K562 (cell line): ENCODE data around the gene ANAPC16. TPM values are rescaled to one million over a fixed set of nuclear protein-coding genes. Genes with fewer than 3 reads are reported as not detected.

ENCODE experiments used
- CBX2 ChIP-seq: fragments of 200-600 bp; sonication (generic); IDR thresholded peaks from one replicate; pipeline ENCODE4 v1.6.1; 2012; ENCODE audit warnings: mild to moderate bottlenecking, low read length, inconsistent platforms; ENCODE audit not compliant: insufficient read depth, poor library complexity, severe bottlenecking
- CHD4 ChIP-seq: fragments of 200-600 bp; sonication (generic); IDR thresholded peaks from 3 replicates; pipeline ENCODE4 v1.6.1; 2012; ENCODE audit warnings: low read depth, mild to moderate bottlenecking, mixed read lengths, low read length, inconsistent platforms; ENCODE audit not compliant: insufficient read depth, insufficient replicate concordance, poor library complexity, severe bottlenecking
- E2F5 ChIP-seq: sonication (generic); formaldehyde crosslinking; IDR thresholded peaks from 2 replicates; pipeline ENCODE4 v1.8.0; 2022; ENCODE audit warnings: mild to moderate bottlenecking, missing genetic modification reagents
- IFI16 ChIP-seq: fragments of 250-450 bp; sonication (Bioruptor Pico); IDR thresholded peaks from 2 replicates; pipeline ENCODE4 v2.1.2; 2022; ENCODE audit warnings: mild to moderate bottlenecking, inconsistent platforms
- KAT2B ChIP-seq: IDR thresholded peaks from one replicate; pipeline ENCODE4 v1.6.1; 2012; ENCODE audit warnings: low read depth, mild to moderate bottlenecking, control low read depth, inconsistent platforms, low read length, moderate library complexity
- NBN ChIP-seq: fragments of 450-650 bp; IDR thresholded peaks from 2 replicates; pipeline ENCODE4 v1.6.1; 2016; ENCODE audit warnings: low read depth, mild to moderate bottlenecking
- POLR2G ChIP-seq: fragments of 200-400 bp; formaldehyde crosslinking; IDR thresholded peaks from 2 replicates; pipeline ENCODE4 v1.6.1; 2017; ENCODE audit warnings: low read depth, mild to moderate bottlenecking, antibody characterized with exemption, low read length, moderate library complexity
- RFX1 ChIP-seq: fragments of 450-650 bp; IDR thresholded peaks from 2 replicates; pipeline ENCODE4 v1.6.1; 2016; ENCODE audit warnings: mild to moderate bottlenecking, moderate library complexity
- TCF3 ChIP-seq: sonication (generic); formaldehyde crosslinking; IDR thresholded peaks from 2 replicates; pipeline ENCODE4 v1.4.0; 2020; ENCODE audit warnings: mild to moderate bottlenecking, missing genetic modification reagents
- ZNF318 ChIP-seq, 2 experiments: fragments of 450-650 bp; IDR thresholded peaks; 2 replicates each; pipeline ENCODE4 v1.6.1; 2016; ENCODE audit warnings: mild to moderate bottlenecking in 2 of 2, borderline replicate concordance in 1 of 2, low read depth in 1 of 2, moderate library complexity in 1 of 2
- polyA plus RNA-seq, 8 experiments: library from polyadenylated mRNA; depleted of rRNA in 4 of 8; stranded (reverse) in 5 of 8; unstranded in 3 of 8; fragments of >200 nt; fragmentation: Nextera tagmentation in 2 of 8; fragmentation: Illumina TruSeq in 1 of 8; extraction: Ambion mirVana in 2 of 8; extraction: Trizol in 1 of 8; gene quantifications; 2 replicates each; pipeline versions ENCODE4 v1.2.1 to v1.2.3, GENCODE V29; 2011 to 2014; ENCODE audit warnings: inconsistent platforms in 1 of 8, missing spikeins in 1 of 8
- total RNA-seq, 7 experiments: library from RNA; depleted of rRNA in 6 of 7; stranded (reverse); fragments of >200 nt in 6 of 7; fragmentation: Illumina TruSeq in 2 of 7; extraction: Trizol in 2 of 7; gene quantifications; 2 replicates each; pipeline versions ENCODE4 v1.2.1 to v1.2.3, GENCODE V29; 2011 to 2021; ENCODE audit warnings: low replicate concordance in 1 of 7
- TF ChIP-seq, protein P1 (sequence below): sonication (generic); IDR thresholded peaks from 2 replicates; pipeline ENCODE4 v1.6.1; 2016
- TF ChIP-seq, protein P2 (sequence below): fragments of 250-450 bp; sonication (Bioruptor Pico); IDR thresholded peaks from 2 replicates; pipeline ENCODE4 v1.5.0; 2020; ENCODE audit warnings: mild to moderate bottlenecking, borderline replicate concordance

ANAPC16 gene
- total and polyA plus RNA-seq, 9 of the 15 experiments (the other 6 are each of a cell fraction or from before 2014, with no cell fraction given) = 42.6 to 208 (median 108) TPM

DNA sequence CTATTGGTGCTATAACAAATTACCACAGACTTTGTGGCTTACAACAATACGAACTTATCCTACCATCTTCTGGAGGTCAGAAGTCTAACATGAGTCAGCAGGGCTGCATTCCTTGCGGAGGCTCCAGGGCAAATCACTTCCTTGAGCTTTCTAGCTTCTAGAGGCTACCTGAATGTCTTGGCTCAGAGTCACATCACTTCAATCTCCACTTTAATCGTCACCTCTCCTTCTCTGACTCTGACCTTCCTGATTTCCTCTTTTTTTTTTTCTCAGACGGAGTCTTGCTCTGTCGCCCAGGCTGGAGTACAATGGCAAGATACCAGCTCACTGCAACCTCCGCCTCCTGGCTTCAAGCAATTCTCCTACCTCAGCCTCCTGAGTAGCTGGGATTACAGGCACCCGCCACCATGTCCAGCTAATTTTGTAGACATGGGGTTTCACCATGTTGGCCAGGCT, 44.6 kb upstream of the ANAPC16 start (continued):
- TF ChIP-seq TCF3 (CRISPR knock-in tag) = no peak
- TF ChIP-seq, protein P1, sequence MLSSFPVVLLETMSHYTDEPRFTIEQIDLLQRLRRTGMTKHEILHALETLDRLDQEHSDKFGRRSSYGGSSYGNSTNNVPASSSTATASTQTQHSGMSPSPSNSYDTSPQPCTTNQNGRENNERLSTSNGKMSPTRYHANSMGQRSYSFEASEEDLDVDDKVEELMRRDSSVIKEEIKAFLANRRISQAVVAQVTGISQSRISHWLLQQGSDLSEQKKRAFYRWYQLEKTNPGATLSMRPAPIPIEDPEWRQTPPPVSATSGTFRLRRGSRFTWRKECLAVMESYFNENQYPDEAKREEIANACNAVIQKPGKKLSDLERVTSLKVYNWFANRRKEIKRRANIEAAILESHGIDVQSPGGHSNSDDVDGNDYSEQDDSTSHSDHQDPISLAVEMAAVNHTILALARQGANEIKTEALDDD = no peak
- TF ChIP-seq CBX2 = no peak
- TF ChIP-seq, protein P2, sequence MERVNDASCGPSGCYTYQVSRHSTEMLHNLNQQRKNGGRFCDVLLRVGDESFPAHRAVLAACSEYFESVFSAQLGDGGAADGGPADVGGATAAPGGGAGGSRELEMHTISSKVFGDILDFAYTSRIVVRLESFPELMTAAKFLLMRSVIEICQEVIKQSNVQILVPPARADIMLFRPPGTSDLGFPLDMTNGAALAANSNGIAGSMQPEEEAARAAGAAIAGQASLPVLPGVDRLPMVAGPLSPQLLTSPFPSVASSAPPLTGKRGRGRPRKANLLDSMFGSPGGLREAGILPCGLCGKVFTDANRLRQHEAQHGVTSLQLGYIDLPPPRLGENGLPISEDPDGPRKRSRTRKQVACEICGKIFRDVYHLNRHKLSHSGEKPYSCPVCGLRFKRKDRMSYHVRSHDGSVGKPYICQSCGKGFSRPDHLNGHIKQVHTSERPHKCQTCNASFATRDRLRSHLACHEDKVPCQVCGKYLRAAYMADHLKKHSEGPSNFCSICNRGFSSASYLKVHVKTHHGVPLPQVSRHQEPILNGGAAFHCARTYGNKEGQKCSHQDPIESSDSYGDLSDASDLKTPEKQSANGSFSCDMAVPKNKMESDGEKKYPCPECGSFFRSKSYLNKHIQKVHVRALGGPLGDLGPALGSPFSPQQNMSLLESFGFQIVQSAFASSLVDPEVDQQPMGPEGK (CRISPR knock-in tag) = no peak
- TF ChIP-seq E2F5 = no peak
- TF ChIP-seq ZNF318 (IDR thresholded peaks at IDR 0.05; ENCODE audit: borderline replicate concordance in 1 of 2, low read depth in 1 of 2) = no peak
- TF ChIP-seq KAT2B = no peak
- no peak for TF ChIP-seq CHD4
- peak; percentile 49; the same call in 1 of the 2 replicates for TF ChIP-seq NBN
- no peak for TF ChIP-seq POLR2G
- TF ChIP-seq RFX1 = no peak
- TF ChIP-seq IFI16 (CRISPR knock-in tag) = no peak
